A549 (cell line): ENCODE results near the gene MRPL47. TPM values are rescaled to one million over a fixed set of nuclear protein-coding genes. Genes with fewer than 3 reads are reported as not detected.

Source experiments
- ATAC-seq, 2 experiments: fragments of 200-7000 bp in 1 of 2; fragments of >200 bp in 1 of 2; cut with Nextera tagmentation in 1 of 2; cut with Tn5 transposase in 1 of 2; 3 replicates each; pipeline versions ENCODE4 v1.8.0 to v1.9.1; 2018 to 2020; ENCODE audit warnings: mild to moderate bottlenecking in 1 of 2, moderate library complexity in 1 of 2
- CTCF ChIA-PET: fragments of 300-600 bp; sonication (Branson Sonifier 250); formaldehyde crosslinking; extraction: SDS; loops from one replicate; lab custom pipeline; 2021; ENCODE audit warnings: antibody characterized with exemption, inconsistent platforms; lab: Yijun Ruan, JAX
- POLR2A ChIA-PET: fragments of 350-600 bp; formaldehyde crosslinking; extraction: SDS; loops from one replicate; lab custom pipeline; 2021; ENCODE audit warnings: antibody characterized with exemption, inconsistent platforms; lab: Yijun Ruan, JAX
- DNase-seq, 2 experiments: peaks; one replicate each; pipeline versions ENCODE4 v3.0.0 to v3.0.0-alpha.2; 2011 to 2016; ENCODE audit warnings: low read depth in 1 of 2, low spot score in 1 of 2
- FAIRE-seq: peaks from 2 replicates; lab custom pipeline; 2011; peaks lifted over from hg19 to GRCh38; lab: Jason Lieb, UNC
- H3K27ac ChIP-seq, 2 experiments: fragments of >200 bp; sonication (Bioruptor Twin); formaldehyde crosslinking; 3 replicates each; pipeline ENCODE4 v1.5.1; 2016 to 2017
- H3K4me1 ChIP-seq: fragments of >200 bp; sonication (Bioruptor Twin); formaldehyde crosslinking; 3 replicates; pipeline ENCODE4 v1.6.1; 2016
- H3K4me2 ChIP-seq: fragments of >200 bp; sonication (Bioruptor Twin); formaldehyde crosslinking; 3 replicates; pipeline ENCODE4 v1.6.1; 2016
- H3K4me3 ChIP-seq: fragments of >200 bp; sonication (Bioruptor Twin); formaldehyde crosslinking; 3 replicates; pipeline ENCODE4 v1.5.1; 2016
- H3K9me3 ChIP-seq: fragments of >200 bp; sonication (Bioruptor Twin); formaldehyde crosslinking; 3 replicates; pipeline ENCODE4 v1.6.1; 2016
- BHLHE40 ChIP-seq: IDR thresholded peaks from 2 replicates; pipeline ENCODE4 v1.6.1; 2012; ENCODE audit warnings: low read depth, low read length, inconsistent platforms
- CBX8 ChIP-seq: fragments of 200-600 bp; sonication (generic); IDR thresholded peaks from 2 replicates; pipeline ENCODE4 v1.6.1; 2016
- CTCF ChIP-seq: fragments of >200 bp; sonication (Bioruptor Twin); formaldehyde crosslinking; IDR thresholded peaks from 3 replicates; pipeline ENCODE4 v1.5.1; 2016
- E2F6 ChIP-seq: IDR thresholded peaks from 2 replicates; pipeline ENCODE4 v1.6.1; 2012; ENCODE audit warnings: low read depth, borderline replicate concordance
- EHF ChIP-seq: fragments of 250-450 bp; sonication (Bioruptor Pico); IDR thresholded peaks from 2 replicates; pipeline ENCODE4 v1.5.0; 2020; ENCODE audit warnings: mild to moderate bottlenecking
- EHMT2 ChIP-seq: fragments of 200-600 bp; sonication (generic); IDR thresholded peaks from 2 replicates; pipeline ENCODE4 v1.6.1; 2016; ENCODE audit warnings: antibody characterized with exemption, low read depth, mild to moderate bottlenecking, moderate library complexity
- EP300 ChIP-seq, 2 experiments: fragments of >200 bp; sonication (Bioruptor Twin); formaldehyde crosslinking; IDR thresholded peaks; 2 replicates in 1 of 2; 3 replicates in 1 of 2; pipeline ENCODE4 v1.6.1; 2016 to 2017
- JUN ChIP-seq, 2 experiments: fragments of >200 bp; sonication (Bioruptor Twin); formaldehyde crosslinking; IDR thresholded peaks; 2 replicates in 1 of 2; 3 replicates in 1 of 2; pipeline ENCODE4 v1.6.1; 2016 to 2017
- KDM5A ChIP-seq: fragments of 200-600 bp; sonication (generic); IDR thresholded peaks from 2 replicates; pipeline ENCODE4 v1.6.1; 2016; ENCODE audit warnings: antibody characterized with exemption, mild to moderate bottlenecking
- MAX ChIP-seq: IDR thresholded peaks from 2 replicates; pipeline ENCODE4 v1.6.1; 2012
- NR3C1 ChIP-seq: fragments of >200 bp; sonication (Bioruptor Twin); formaldehyde crosslinking; IDR thresholded peaks from 3 replicates; pipeline ENCODE4 v1.6.1; 2017
- PHF8 ChIP-seq: fragments of 200-600 bp; sonication (generic); IDR thresholded peaks from 2 replicates; pipeline ENCODE4 v1.6.1; 2016; ENCODE audit warnings: low read depth, mild to moderate bottlenecking, antibody characterized with exemption, moderate library complexity, borderline replicate concordance
- POLR2A ChIP-seq: IDR thresholded peaks from 2 replicates; pipeline ENCODE4 v1.6.1; 2012; ENCODE audit warnings: mild to moderate bottlenecking, low read length
- RAD21 ChIP-seq, 2 experiments: fragments of >200 bp in 1 of 2; sonication (Bioruptor Twin) in 1 of 2; formaldehyde crosslinking in 1 of 2; IDR thresholded peaks in 1 of 2; conservative IDR thresholded peaks in 1 of 2; 2 replicates in 1 of 2; 3 replicates in 1 of 2; pipeline ENCODE4 v1.6.1; 2012 to 2018; ENCODE audit warnings: inconsistent platforms in 1 of 2
- RNF2 ChIP-seq: fragments of 200-600 bp; sonication (generic); IDR thresholded peaks from 2 replicates; pipeline ENCODE4 v1.6.1; 2016; ENCODE audit warnings: low read depth, mild to moderate bottlenecking, antibody characterized with exemption, moderate library complexity, borderline replicate concordance
- SREBF2 ChIP-seq: fragments of 450-650 bp; IDR thresholded peaks from 2 replicates; pipeline ENCODE4 v1.6.1; 2014; ENCODE audit warnings: mild to moderate bottlenecking, moderate library complexity
- TP53 ChIP-seq: fragments of 250-450 bp; sonication (Bioruptor Pico); IDR thresholded peaks from 2 replicates; pipeline ENCODE4 v1.5.0; 2021; ENCODE audit warnings: mild to moderate bottlenecking, moderate library complexity
- USF2 ChIP-seq: fragments of 450-650 bp; IDR thresholded peaks from 2 replicates; pipeline ENCODE4 v1.6.1; 2014; ENCODE audit warnings: antibody characterized with exemption
- ZC3H11A ChIP-seq: fragments of 450-650 bp; IDR thresholded peaks from 2 replicates; pipeline ENCODE4 v1.6.1; 2014; ENCODE audit warnings: antibody characterized with exemption, mild to moderate bottlenecking
- ZFP36 ChIP-seq: fragments of 450-650 bp; IDR thresholded peaks from 2 replicates; pipeline ENCODE4 v1.6.1; 2014; ENCODE audit warnings: borderline replicate concordance; ENCODE audit not compliant: partially characterized antibody
- ZSCAN20 ChIP-seq: fragments of 250-450 bp; sonication (Bioruptor Pico); IDR thresholded peaks from 2 replicates; pipeline ENCODE4 v1.8.0; 2022; ENCODE audit warnings: mild to moderate bottlenecking, moderate library complexity
- WGBS: methylation state at CpG from one replicate; pipeline ENCODE4 v1.1.6; 2017; ENCODE audit errors: missing lambda C conversion rate; 5-methylcytosine and 5-hydroxymethylcytosine counted together
- polyA plus RNA-seq, 4 experiments: library from polyadenylated mRNA; depleted of rRNA in 3 of 4; stranded (reverse); fragments of >200 nt; fragmentation: RNase III in 1 of 4; extraction: RNeasy Plus Mini Kit Qiagen cat#74134 plus additional on column Dnase treatment in 1 of 4; gene quantifications; 2 replicates in 3 of 4; 3 replicates in 1 of 4; pipeline ENCODE4 v1.2.3, GENCODE V29; 2011 to 2017

MRPL47 gene
- polyA plus RNA-seq, 2 of the 4 experiments (the other 2 are of a cell fraction), result 49.2 to 79.8 TPM

GRCh38 chr3:179653096-179653797 lies 48.8 kb upstream of the MRPL47 start:
- ATAC-seq (peak; percentile 75 to 84), DNase-seq (peak; percentile 24 to 69), FAIRE-seq (no peak)
- Histone ChIP-seq H3K4me3 (peak overlapping the region; percentile 81), H3K27ac (peak overlapping the region; percentile 93 to 99), H3K4me2 (peak overlapping the region; percentile 69), H3K4me1 (peaks cover 12% of the 10 kb centered on the region; the same call in 2 of the 3 replicates), H3K9me3 (no peaks in the 10 kb centered on the region)
- ChIA-PET CTCF (no interaction called here), POLR2A (interaction anchor here (0.8 to 1.3 kb wide), 2 partner anchors 9 to 49 kb away, joined by 3 to 4 read pairs; partner anchors contain the start of genes MRPL47 and NDUFB5)
- WGBS, result 0% methylated on average over 13 of the region's 77 CpGs
- TF ChIP-seq RNF2, result no peak
- no peak for TF ChIP-seq ZC3H11A
- peak; percentile 56 for TF ChIP-seq PHF8
- TF ChIP-seq ZSCAN20, result no peak
- no peak for TF ChIP-seq EHMT2
- no peak for TF ChIP-seq KDM5A
- no peak for TF ChIP-seq SREBF2
- no peak for TF ChIP-seq ZFP36
- peak; percentile 51; the same call in 1 of the 2 replicates for TF ChIP-seq E2F6
- no peak for TF ChIP-seq USF2
- peak; percentile 57; the same call in 1 of the 2 replicates for TF ChIP-seq MAX
- TF ChIP-seq JUN (IDR thresholded peaks at IDR 0.05), result peak in 1 of 2 experiments; percentile 24; a peak in 1 of 5 replicates
- peak in 1 of 2 experiments; percentile 27; a peak in 1 of 5 replicates for TF ChIP-seq RAD21 (conservative IDR thresholded peaks at IDR 0.05 in 1 of 2, IDR thresholded peaks at IDR 0.05 in 1 of 2)
- no peak for TF ChIP-seq EP300 (IDR thresholded peaks at IDR 0.05)
- TF ChIP-seq CTCF, result 0 out of 3 replicates have a peak, but pooled peaks have one; percentile 1
- TF ChIP-seq CBX8, result no peak
- peak; percentile 53 for TF ChIP-seq BHLHE40
- no peak for TF ChIP-seq NR3C1
- TF ChIP-seq TP53 (CRISPR knock-in tag), result no peak

- ChIA-PET POLR2A (interaction anchor here (0.5 to 1.3 kb wide), 3 partner anchors 9 to 1837 kb away, joined by 3 to 4 read pairs (median 3); partner anchors contain the start of genes MRPL47 and NDUFB5), CTCF (no interaction called here)
- H3K4me1 ChIP-seq, result peaks cover 12% of the 10 kb centered on the region; the same call in 2 of the 3 replicates
- under 1% methylated on average over 13 of the region's 56 CpGs for WGBS
- H3K4me2 ChIP-seq, result peak within 1 kb of the TSS; percentile 69
- ATAC-seq, result peak; percentile 77 to 89
- H3K4me3 ChIP-seq, result peak within 1 kb of the TSS; percentile 81
- TF ChIP-seq POLR2A, result 0 out of 2 replicates have a peak, but pooled peaks have one; percentile 3
- TF ChIP-seq JUN (IDR thresholded peaks at IDR 0.05), result peak in 1 of 2 experiments; percentile 68; a peak in 2 of 5 replicates
- TF ChIP-seq EHF (CRISPR knock-in tag), result no peak
- TF ChIP-seq KDM5A, result no peak
- TF ChIP-seq CTCF, result peak; percentile 4; the same call in 1 of the 3 replicates
- peak; percentile 16; the same call in 1 of the 2 replicates for TF ChIP-seq PHF8
- TF ChIP-seq, all 56 proteins: peak for 4
- Histone ChIP-seq H3K9me3 (no peaks in the 10 kb centered on the region), H3K27ac (peak within 1 kb of the TSS; percentile 93 to 99)
- no peak for FAIRE-seq
- DNase-seq, result peak; percentile 48 to 74
Observed at GRCh38 chr3:179652447-179653095, 48.1 kb upstream of the MRPL47 start, which contains the start of gene USP13. TSS of gene USP13 (plus strand) at chr3:179653040. CDS start at chr3:179653226, 186 bp downstream.
